Measurements from ENCODE around the gene SNCB.

Gene SNCB

GRCh38 chr5:176660860-176661641, 30.7 kb upstream of the SNCB start:
- peak; percentile 47 for DNase-seq

GRCh38 chr5:176660530-176660859, 30.2 kb upstream of the SNCB start:
- no peak for DNase-seq

- DNase-seq: no peak
Measured at GRCh38 chr5:176659860-176660461, 29.6 kb upstream of the SNCB start.

GRCh38 chr5:176659512-176659839, 29.1 kb upstream of the SNCB start:
- no peak for DNase-seq

GRCh38 chr5:176658817-176659511, 28.6 kb upstream of the SNCB start:
- DNase-seq: peak; percentile 10

- peak; percentile 35 for DNase-seq
Measured at GRCh38 chr5:176658007-176658599, 27.8 kb upstream of the SNCB start.

GRCh38 chr5:176656467-176656990, 26.2 kb upstream of the SNCB start:
- DNase-seq: no peak

- DNase-seq: no peak
Measured at GRCh38 chr5:176654856-176655255, 24.5 kb upstream of the SNCB start.

- no peak for DNase-seq
Measured at GRCh38 chr5:176653401-176654385, 23.4 kb upstream of the SNCB start.

GRCh38 chr5:176652136-176652535, 21.8 kb upstream of the SNCB start:
- no peak for DNase-seq

- DNase-seq: no peak
Measured at GRCh38 chr5:176651472-176651980, 21.2 kb upstream of the SNCB start.

- DNase-seq: no peak
Measured at GRCh38 chr5:176650354-176650884, 20.1 kb upstream of the SNCB start.

- no peak for DNase-seq
Measured at GRCh38 chr5:176648474-176649194, 18.3 kb upstream of the SNCB start.

GRCh38 chr5:176647843-176648473, 17.6 kb upstream of the SNCB start:
- no peak for DNase-seq

- DNase-seq: peak; percentile 93
Measured at GRCh38 chr5:176647030-176647842, 16.9 kb upstream of the SNCB start, which contains the start of gene TSPAN17. Gene TSPAN17 (plus strand): TSS chr5:176647484. CDS start chr5:176647616, 132 bp downstream.

- DNase-seq: no peak
Measured at GRCh38 chr5:176646707-176647029, 16.3 kb upstream of the SNCB start.

- no peak for DNase-seq
Measured at GRCh38 chr5:176646049-176646706, 15.8 kb upstream of the SNCB start.

- no peak for DNase-seq
Measured at GRCh38 chr5:176644878-176645670, 14.7 kb upstream of the SNCB start.
